Activated CD4-positive, alpha-beta memory T cell treated with anti-CD3 and anti-CD28 coated beads for 36 hours (primary cell): ENCODE measurements around the gene THUMPD2. TPM values are rescaled to one million over a fixed set of nuclear protein-coding genes. Genes with fewer than 3 reads are reported as not detected.
A peak's percentile ranks its signal among the peaks of the same experiment; 100 is the strongest.

Experiments
- CTCF ChIA-PET: fragments of 350-600 bp; sonication (Branson Sonifier 250); formaldehyde crosslinking; loops from one replicate; lab custom pipeline; 2021; ENCODE audit warnings: antibody characterized with exemption, inconsistent platforms; lab: Charles Lee
- POLR2A ChIA-PET: fragments of 350-600 bp; sonication (Branson Sonifier 250); formaldehyde crosslinking; loops from one replicate; lab custom pipeline; 2021; ENCODE audit warnings: antibody characterized with exemption; lab: Charles Lee
- DNase-seq: peaks from one replicate; pipeline ENCODE4 v3.0.0-alpha.2; 2020
- H3K27ac Mint-ChIP-seq: one replicate; pipeline ENCODE4 v1.8.0; 2021; ENCODE audit warnings: mixed read lengths
- H3K27me3 Mint-ChIP-seq: one replicate; pipeline ENCODE4 v1.8.0; 2021; ENCODE audit warnings: mixed read lengths
- H3K36me3 Mint-ChIP-seq: one replicate; pipeline ENCODE4 v1.8.0; 2021; ENCODE audit warnings: mixed read lengths
- H3K4me1 Mint-ChIP-seq: one replicate; pipeline ENCODE4 v1.8.0; 2021; ENCODE audit warnings: low read depth, mixed read lengths
- H3K4me3 Mint-ChIP-seq: one replicate; pipeline ENCODE4 v1.8.0; 2021; ENCODE audit warnings: mild to moderate bottlenecking, mixed read lengths
- H3K9me3 Mint-ChIP-seq: one replicate; pipeline ENCODE4 v1.8.0; 2021; ENCODE audit warnings: mixed read lengths
- intact Hi-C: fragments of 100-400 bp; cut with micrococcal nuclease; formaldehyde crosslinking; loops from one replicate; pipeline ENCODE4 v1.15.1; 2023
- total RNA-seq, 2 experiments: library from RNA; stranded (reverse); gene quantifications; one replicate each; pipeline ENCODE4 v1.2.3, GENCODE V29; 2021

The THUMPD2 gene
- total RNA-seq, 2 experiments from 2014 or later, result 10.6 to 11.5 TPM

- Mint-ChIP-seq H3K4me3 (no peak overlapping the region), H3K9me3 (no peaks in the 10 kb centered on the region), H3K27ac (no peak overlapping the region), H3K27me3 (peaks cover 1% of the 10 kb centered on the region), H3K36me3 (peaks cover 16% of the 10 kb centered on the region), H3K4me1 (peaks cover 43% of the 10 kb centered on the region)
- POLR2A ChIA-PET, result no interaction called here
- no peak for DNase-seq
- intact Hi-C loops, result loop anchor here (1.0 kb wide), 1 partner anchor 9 kb away; no protein-coding TSS in a partner anchor
- CTCF ChIA-PET, result no interaction called here
These were observed 2.6 kb upstream of the THUMPD2 start for GRCh38 chr2:39781697-39782096.

- ChIA-PET CTCF (no interaction called here), POLR2A (no interaction called here)
- Mint-ChIP-seq H3K4me1 (peaks cover 45% of the 10 kb centered on the region), H3K4me3 (no peak overlapping the region), H3K36me3 (peaks cover 18% of the 10 kb centered on the region), H3K27ac (no peak overlapping the region), H3K27me3 (no peaks in the 10 kb centered on the region), H3K9me3 (no peaks in the 10 kb centered on the region)
- peak; percentile 41 for DNase-seq
- intact Hi-C loops, result loop anchor here (1.0 kb wide), 1 partner anchor 9 kb away; no protein-coding TSS in a partner anchor
These were observed 2.0 kb upstream of the THUMPD2 start for GRCh38 chr2:39780825-39781600.

DNA sequence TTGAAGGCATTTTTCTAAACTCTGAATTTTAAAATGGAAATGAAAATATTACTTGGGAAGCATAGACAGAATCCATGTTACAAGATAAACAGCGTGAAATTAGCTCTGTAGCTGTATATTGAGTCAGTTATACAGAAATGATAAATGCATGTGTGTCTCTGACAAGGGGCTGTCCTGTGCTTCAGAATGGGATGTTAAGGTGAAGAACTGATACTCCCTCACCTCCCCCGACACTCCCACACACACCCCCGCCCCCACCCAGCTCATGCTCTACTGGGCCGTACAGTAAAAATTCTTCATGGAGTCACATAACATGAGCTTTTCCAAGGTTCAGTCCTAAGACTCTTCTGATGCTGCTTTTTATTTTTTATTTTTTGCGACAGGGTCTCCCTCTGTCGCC is 869 bp upstream of the THUMPD2 start:
- ChIA-PET CTCF (no interaction called here), POLR2A (no interaction called here)
- H3K4me1 Mint-ChIP-seq, result peaks cover 52% of the 10 kb centered on the region

GRCh38 chr2:39779341-39779851 is 338 bp upstream of the THUMPD2 start:
- DNase-seq, result no peak
- intact Hi-C loops, result loop anchor here (5.0 to 10.0 kb wide), 2 partner anchors 402 to 655 kb away; partner anchors contain the start of gene SOS1
- Mint-ChIP-seq H3K27ac (no peak overlapping the region), H3K9me3 (no peaks in the 10 kb centered on the region), H3K4me3 (peak overlapping the region; percentile 85), H3K4me1 (peaks cover 54% of the 10 kb centered on the region), H3K36me3 (peaks cover 21% of the 10 kb centered on the region), H3K27me3 (no peaks in the 10 kb centered on the region)
- CTCF ChIA-PET, result no interaction called here
- POLR2A ChIA-PET, result no interaction called here

More for the DNA sequence above, 869 bp upstream of the THUMPD2 start:
- H3K4me3 Mint-ChIP-seq, result peak overlapping the region; percentile 85
- H3K27ac Mint-ChIP-seq, result no peak overlapping the region
- DNase-seq, result no peak
- intact Hi-C loops, result loop anchor here (5.0 to 10.0 kb wide), 2 partner anchors 403 to 655 kb away; partner anchors contain the start of gene SOS1
- peaks cover 19% of the 10 kb centered on the region for H3K36me3 Mint-ChIP-seq
- H3K27me3 Mint-ChIP-seq, result no peaks in the 10 kb centered on the region
- H3K9me3 Mint-ChIP-seq, result no peaks in the 10 kb centered on the region

DNA sequence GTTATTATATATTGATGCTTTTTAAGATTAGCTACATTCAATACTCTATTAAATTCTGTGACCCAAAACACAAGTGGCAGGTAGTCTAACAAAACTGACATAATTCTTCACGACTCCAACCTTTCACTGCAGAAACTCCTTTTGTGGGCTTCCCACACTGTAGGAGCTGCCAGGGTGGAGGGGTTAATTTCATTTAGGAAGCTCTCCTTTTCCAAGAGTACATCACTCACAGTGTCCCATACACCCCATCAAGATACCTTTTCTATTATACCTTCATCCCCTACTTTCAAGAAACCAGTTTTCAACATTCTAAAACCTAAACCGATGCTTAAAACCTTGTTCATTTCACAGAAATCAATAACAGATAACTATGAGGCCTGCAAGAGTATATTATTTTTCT is 825 bp downstream of the THUMPD2 start:
- Mint-ChIP-seq H3K9me3 (no peaks in the 10 kb centered on the region), H3K27me3 (no peaks in the 10 kb centered on the region), H3K36me3 (peaks cover 21% of the 10 kb centered on the region), H3K27ac (peak overlapping the region; percentile 75), H3K4me3 (peak overlapping the region; percentile 85), H3K4me1 (peaks cover 60% of the 10 kb centered on the region)
- DNase-seq, result no peak
- intact Hi-C loops, result loop anchor here (5.0 to 10.0 kb wide), 2 partner anchors 401 to 653 kb away; partner anchors contain the start of gene SOS1
- ChIA-PET POLR2A (no interaction called here), CTCF (interaction anchor here (1.0 kb wide), 1 partner anchor 398 kb away, joined by 5 read pairs; no protein-coding TSS in a partner anchor)

DNA sequence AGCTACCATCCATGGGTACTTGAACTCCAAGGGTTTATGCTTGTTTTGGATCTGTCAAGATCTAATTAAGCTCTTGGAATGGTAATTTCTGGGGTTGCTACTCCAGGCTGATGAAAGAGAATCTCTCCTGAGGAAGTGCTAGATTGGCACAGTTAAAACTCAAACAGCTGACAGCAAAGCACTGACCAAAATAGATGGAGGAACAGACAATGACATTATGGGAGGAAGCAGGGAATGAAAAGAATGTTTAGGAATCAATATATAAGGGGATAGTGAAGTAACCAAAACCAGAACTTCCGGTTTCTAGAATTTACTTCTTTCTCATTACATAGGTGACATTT is 6.3 kb downstream of the THUMPD2 start:
- H3K9me3 Mint-ChIP-seq, result no peaks in the 10 kb centered on the region
- CTCF ChIA-PET, result no interaction called here
- intact Hi-C loops, result loop anchor here (1.0 to 10.0 kb wide), 5 partner anchors 9 to 648 kb away; partner anchors contain the start of gene SOS1

GRCh38 chr2:39772086-39772811 is 6.8 kb downstream of the THUMPD2 start:
- H3K9me3 Mint-ChIP-seq, result no peaks in the 10 kb centered on the region
- ChIA-PET CTCF (no interaction called here), POLR2A (no interaction called here)
- no peaks in the 10 kb centered on the region for H3K27me3 Mint-ChIP-seq
- no peak overlapping the region for H3K27ac Mint-ChIP-seq
- no peak for DNase-seq
- no peak overlapping the region for H3K4me3 Mint-ChIP-seq
- intact Hi-C loops, result loop anchor here (1.0 to 10.0 kb wide), 5 partner anchors 9 to 647 kb away; partner anchors contain the start of gene SOS1
- H3K4me1 Mint-ChIP-seq, result peaks cover 45% of the 10 kb centered on the region
- peaks cover 22% of the 10 kb centered on the region for H3K36me3 Mint-ChIP-seq

More for the DNA sequence above, 6.3 kb downstream of the THUMPD2 start:
- POLR2A ChIA-PET, result no interaction called here
- peaks cover 27% of the 10 kb centered on the region for H3K36me3 Mint-ChIP-seq
- peaks cover 50% of the 10 kb centered on the region for H3K4me1 Mint-ChIP-seq
- H3K27me3 Mint-ChIP-seq, result no peaks in the 10 kb centered on the region
- no peak for DNase-seq
- no peak overlapping the region for H3K4me3 Mint-ChIP-seq
- H3K27ac Mint-ChIP-seq, result no peak overlapping the region

GRCh38 chr2:39762448-39762847 is 16.6 kb downstream of the THUMPD2 start:
- DNase-seq, result no peak
- ChIA-PET POLR2A (no interaction called here), CTCF (no interaction called here)
- Mint-ChIP-seq H3K4me3 (no peak overlapping the region), H3K27ac (no peak overlapping the region), H3K4me1 (no peaks in the 10 kb centered on the region), H3K27me3 (no peaks in the 10 kb centered on the region), H3K9me3 (no peaks in the 10 kb centered on the region), H3K36me3 (peaks cover 51% of the 10 kb centered on the region)
- intact Hi-C loops, result no loop called here

GRCh38 chr2:39757156-39757555 is 21.9 kb downstream of the THUMPD2 start:
- ChIA-PET POLR2A (no interaction called here), CTCF (no interaction called here)
- no peak for DNase-seq
- intact Hi-C loops, result no loop called here
- Mint-ChIP-seq H3K27ac (no peak overlapping the region), H3K9me3 (no peaks in the 10 kb centered on the region), H3K36me3 (peaks cover 59% of the 10 kb centered on the region), H3K4me3 (no peak overlapping the region), H3K4me1 (no peaks in the 10 kb centered on the region), H3K27me3 (no peaks in the 10 kb centered on the region)

GRCh38 chr2:39755466-39755865 is 23.6 kb downstream of the THUMPD2 start:
- H3K36me3 Mint-ChIP-seq, result peaks cover 60% of the 10 kb centered on the region
- POLR2A ChIA-PET, result no interaction called here
- intact Hi-C loops, result no loop called here
- no peak overlapping the region for H3K4me3 Mint-ChIP-seq
- H3K4me1 Mint-ChIP-seq, result no peaks in the 10 kb centered on the region
- no peaks in the 10 kb centered on the region for H3K27me3 Mint-ChIP-seq
- no peak for DNase-seq
- CTCF ChIA-PET, result no interaction called here
- H3K9me3 Mint-ChIP-seq, result no peaks in the 10 kb centered on the region
- no peak overlapping the region for H3K27ac Mint-ChIP-seq

DNA sequence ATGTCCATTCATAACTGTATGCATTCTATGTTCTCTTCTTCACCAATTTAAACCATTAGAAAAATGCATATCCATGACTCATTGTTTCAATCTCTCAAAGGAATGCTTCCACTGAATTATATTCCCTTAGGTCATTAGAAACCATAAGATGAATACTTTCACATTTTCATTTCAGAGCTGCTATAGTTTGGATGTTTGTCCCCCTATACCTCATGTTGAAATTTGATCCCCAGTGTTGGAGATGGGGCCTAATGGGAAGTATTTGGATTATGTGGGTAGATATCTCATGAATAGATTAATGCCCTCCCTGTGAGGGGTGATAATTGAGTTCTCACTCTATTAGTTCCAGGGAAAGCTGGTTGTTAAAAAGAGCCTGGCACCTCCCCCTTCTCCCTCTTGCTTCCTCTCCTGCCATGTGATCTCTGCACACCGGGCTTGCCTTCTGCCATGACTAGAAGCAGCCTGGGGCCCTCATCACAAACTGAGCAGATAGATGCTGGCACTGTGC is 35.7 kb downstream of the THUMPD2 start:
- ChIA-PET POLR2A (no interaction called here), CTCF (interaction anchor here (1.9 kb wide), 1 partner anchor 10 kb away, joined by 6 read pairs; no protein-coding TSS in a partner anchor)
- no peak overlapping the region for H3K27ac Mint-ChIP-seq
- no peak for DNase-seq
- no peaks in the 10 kb centered on the region for H3K27me3 Mint-ChIP-seq
- no peak overlapping the region for H3K4me3 Mint-ChIP-seq
- intact Hi-C loops, result no loop called here
- peaks cover 35% of the 10 kb centered on the region for H3K36me3 Mint-ChIP-seq
- no peaks in the 10 kb centered on the region for H3K9me3 Mint-ChIP-seq
- no peaks in the 10 kb centered on the region for H3K4me1 Mint-ChIP-seq

GRCh38 chr2:39741871-39742270 is 37.2 kb downstream of the THUMPD2 start:
- Mint-ChIP-seq H3K4me3 (no peak overlapping the region), H3K4me1 (peaks cover 3% of the 10 kb centered on the region), H3K27me3 (no peaks in the 10 kb centered on the region), H3K9me3 (no peaks in the 10 kb centered on the region), H3K27ac (no peak overlapping the region), H3K36me3 (peaks cover 43% of the 10 kb centered on the region)
- no peak for DNase-seq
- ChIA-PET CTCF (no interaction called here), POLR2A (no interaction called here)
- intact Hi-C loops, result no loop called here
